HCT116 (cell line): ENCODE measurements around the gene SIK3. TPM values are rescaled to one million over a fixed set of nuclear protein-coding genes. Genes with fewer than 3 reads are reported as not detected.

Experiments used
- ATAC-seq: fragments of 200-7000 bp; cut with Tn5 transposase; 2 replicates; pipeline ENCODE4 v1.9.1; 2020; ENCODE audit warnings: mild to moderate bottlenecking, moderate library complexity
- BruUV-seq: library from RNA; stranded (reverse); fragments of 400-500 nt; replicated peaks from 2 replicates; lab custom pipeline; 2021; lab: Mats Ljungman, UMichigan
- CTCF ChIA-PET: fragments of 300-600 bp; sonication (Branson Sonifier 250); formaldehyde crosslinking; loops from one replicate; lab custom pipeline; 2021; ENCODE audit warnings: antibody characterized with exemption; lab: Charles Lee
- POLR2A ChIA-PET: fragments of 300-600, 350-600 bp; sonication (Branson Sonifier 250); formaldehyde crosslinking; loops from one replicate; lab custom pipeline; 2021; ENCODE audit warnings: antibody characterized with exemption; lab: Charles Lee
- RAD21 ChIA-PET, 2 experiments: fragments of 300-600 bp; sonication (Branson Sonifier 250); formaldehyde crosslinking; loops; one replicate each; lab custom pipeline; 2023; ENCODE audit warnings: low total read pairs in 2 of 2; ENCODE audit not compliant: uncharacterized antibody in 2 of 2, unreplicated experiment in 2 of 2, low non-redundant PET in 1 of 2; lab: Charles Lee
- DNase-seq: peaks from one replicate; pipeline ENCODE4 v3.0.0-alpha.2; 2010; ENCODE audit warnings: low read depth, low spot score
- H2AFZ ChIP-seq: fragments of 200-600 bp; shearing (Covaris generic), sonication (generic); 2 replicates; pipeline ENCODE4 v1.6.1; 2017; ENCODE audit warnings: low read depth, mixed run types, mixed read lengths, antibody characterized with exemption, low read length; ENCODE audit not compliant: poor library complexity, severe bottlenecking
- H3K27ac ChIP-seq: 2 replicates; pipeline ENCODE4 v1.5.1; 2012; ENCODE audit warnings: low read depth, low read length
- H3K27me3 ChIP-seq: fragments of 200-600 bp; sonication (generic); 2 replicates; pipeline ENCODE4 v1.6.1; 2016; ENCODE audit warnings: mixed run types, low read length, mixed read lengths; ENCODE audit not compliant: insufficient read depth
- H3K36me3 ChIP-seq, 2 experiments: fragments of 200-500 bp in 1 of 2; fragments of 200-600 bp in 1 of 2; sonication (Bioruptor generic) in 1 of 2; sonication (generic) in 1 of 2; 2 replicates each; pipeline versions ENCODE4 v1.5.1 to v1.6.1; 2014 to 2016; ENCODE audit warnings: low read length in 2 of 2, inconsistent platforms in 1 of 2, mixed read lengths in 1 of 2, mixed run types in 1 of 2; ENCODE audit not compliant: insufficient read depth in 2 of 2, control insufficient read depth in 1 of 2
- H3K4me1 ChIP-seq, 2 experiments: fragments of 200-600 bp in 1 of 2; sonication (generic) in 1 of 2; 2 replicates each; pipeline versions ENCODE4 v1.5.1 to v1.6.1; 2012 to 2017; ENCODE audit warnings: low read length in 2 of 2, inconsistent platforms in 1 of 2, mild to moderate bottlenecking in 1 of 2, mixed read lengths in 1 of 2, mixed run types in 1 of 2, moderate library complexity in 1 of 2; ENCODE audit not compliant: insufficient read depth in 2 of 2, control insufficient read depth in 1 of 2
- H3K4me2 ChIP-seq: fragments of 200-600 bp; sonication (generic); 2 replicates; pipeline ENCODE4 v1.6.1; 2017; ENCODE audit warnings: mixed run types, low read length, mixed read lengths
- H3K4me3 ChIP-seq, 2 experiments: fragments of 200-600 bp in 1 of 2; sonication (generic) in 1 of 2; replicated peaks in 1 of 2; 2 replicates each; pipeline ENCODE4 v1.5.1; 2011 to 2016; ENCODE audit warnings: low read length in 2 of 2, control low read depth in 1 of 2, low read depth in 1 of 2, mild to moderate bottlenecking in 1 of 2, mixed read lengths in 1 of 2, mixed run types in 1 of 2
- H3K79me2 ChIP-seq: fragments of 200-600 bp; sonication (generic); 2 replicates; pipeline ENCODE4 v1.6.1; 2017; ENCODE audit warnings: mild to moderate bottlenecking, mixed run types, low read length, moderate library complexity, mixed read lengths; ENCODE audit not compliant: insufficient read depth
- H3K9ac ChIP-seq: fragments of 200-600 bp; sonication (generic); 2 replicates; pipeline ENCODE4 v1.6.1; 2016; ENCODE audit warnings: low read length, mixed read lengths
- H3K9me2 ChIP-seq: fragments of 200-600 bp; sonication (generic), shearing (Covaris generic); 2 replicates; pipeline ENCODE4 v1.6.1; 2017; ENCODE audit warnings: mixed run types, mild to moderate bottlenecking, moderate library complexity; ENCODE audit not compliant: insufficient read depth
- H3K9me3 ChIP-seq, 2 experiments: fragments of 200-500 bp in 1 of 2; fragments of 200-600 bp in 1 of 2; sonication (Bioruptor generic) in 1 of 2; sonication (generic) in 1 of 2; 2 replicates each; pipeline ENCODE4 v1.6.1; 2014 to 2017; ENCODE audit warnings: low read length in 2 of 2, mixed read lengths in 2 of 2, inconsistent platforms in 1 of 2, low read depth in 1 of 2, mild to moderate bottlenecking in 1 of 2, mixed run types in 1 of 2, moderate library complexity in 1 of 2; ENCODE audit not compliant: control insufficient read depth in 1 of 2, insufficient read depth in 1 of 2
- H4K20me1 ChIP-seq: fragments of 200-600 bp; sonication (generic), shearing (Covaris generic); 2 replicates; pipeline ENCODE4 v1.6.1; 2017; ENCODE audit warnings: mixed run types, mild to moderate bottlenecking, moderate library complexity; ENCODE audit not compliant: insufficient read depth
- CBX3 ChIP-seq: IDR thresholded peaks from 2 replicates; pipeline ENCODE4 v1.6.1; 2012; ENCODE audit warnings: low read depth
- EZH2 ChIP-seq: fragments of 200-600 bp; sonication (generic); IDR thresholded peaks from 2 replicates; pipeline ENCODE4 v1.6.1; 2017; ENCODE audit warnings: antibody characterized with exemption, mixed run types
- EZH2phosphoT487 ChIP-seq: fragments of 200-600 bp; IDR thresholded peaks from 2 replicates; pipeline ENCODE4 v1.6.1; 2018; ENCODE audit warnings: antibody characterized with exemption, borderline replicate concordance
- FOSL1 ChIP-seq: IDR thresholded peaks from 2 replicates; pipeline ENCODE4 v1.6.1; 2012; ENCODE audit warnings: low read depth
- POLR2AphosphoS5 ChIP-seq: IDR thresholded peaks from 2 replicates; pipeline ENCODE4 v1.6.1; 2011; ENCODE audit warnings: mild to moderate bottlenecking, low read depth, low read length, moderate library complexity
- RAD21 ChIP-seq: IDR thresholded peaks from 2 replicates; pipeline ENCODE4 v1.6.1; 2012; ENCODE audit warnings: low read depth, mild to moderate bottlenecking
- SIN3A ChIP-seq: IDR thresholded peaks from 2 replicates; pipeline ENCODE4 v1.6.1; 2012; ENCODE audit warnings: low read depth
- TCF7L2 ChIP-seq: IDR thresholded peaks from 2 replicates; pipeline ENCODE4 v1.7.0; 2011; ENCODE audit warnings: borderline replicate concordance, inconsistent platforms; ENCODE audit not compliant: insufficient read depth, insufficient read length; ENCODE audit errors: extremely low read depth
- YY1 ChIP-seq: IDR thresholded peaks from 2 replicates; pipeline ENCODE4 v1.6.1; 2011; ENCODE audit warnings: low read length, low read depth, moderate library complexity, mild to moderate bottlenecking; ENCODE audit not compliant: insufficient replicate concordance; ENCODE audit errors: extremely low read depth
- ZFX ChIP-seq: fragments of 450-650 bp; IDR thresholded peaks from 2 replicates; pipeline ENCODE4 v1.6.1; 2017
- ZNF274 ChIP-seq: fragments of 200-500 bp; sonication (Bioruptor generic); IDR thresholded peaks from 2 replicates; pipeline ENCODE4 v1.6.1; 2014; ENCODE audit warnings: mild to moderate bottlenecking, low read depth, low read length, inconsistent platforms
- intact Hi-C: fragments of 100-400 bp; cut with micrococcal nuclease; formaldehyde crosslinking; loops from 2 replicates; pipeline ENCODE4 v1.10.0; 2022
- total RNA-seq: library from RNA; stranded (reverse); gene quantifications from one replicate; pipeline ENCODE4 v1.2.1, GENCODE V29; 2021; ENCODE audit not compliant: unreplicated experiment
- TF ChIP-seq, protein P1 (sequence below): IDR thresholded peaks from 2 replicates; pipeline ENCODE4 v1.6.1; 2012
- TF ChIP-seq, protein P2 (sequence below): IDR thresholded peaks from 2 replicates; pipeline ENCODE4 v1.6.1; 2012
- TF ChIP-seq, protein P3 (sequence below): IDR thresholded peaks from 2 replicates; pipeline ENCODE4 v1.6.1; 2011; ENCODE audit warnings: mild to moderate bottlenecking, low read length, moderate library complexity; ENCODE audit not compliant: insufficient replicate concordance; ENCODE audit errors: extremely low read depth

SIK3 gene
- total RNA-seq, 1 experiment from 2014 or later = 21.0 TPM

DNA sequence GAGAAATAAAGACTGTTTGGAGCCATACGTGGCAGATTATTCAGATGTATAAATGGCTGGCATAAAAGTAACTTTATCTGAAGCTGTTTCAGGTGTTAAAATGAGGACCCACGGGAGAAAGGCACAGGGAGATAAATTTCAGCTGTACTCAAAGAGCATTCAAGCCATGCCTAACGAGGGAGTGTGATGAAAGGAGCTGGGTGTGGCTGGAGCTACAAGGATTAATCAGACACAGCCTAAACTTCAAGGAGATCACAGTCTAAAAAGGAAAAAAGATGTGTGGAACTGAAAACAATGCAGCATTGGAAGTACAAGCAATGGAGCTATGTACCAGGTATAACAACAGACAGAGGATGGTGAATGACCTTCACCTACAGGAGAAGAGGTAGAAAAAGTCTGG lies 140.0 kb downstream of the SIK3 start:
- no peak overlapping the region for H3K27ac ChIP-seq
- no peaks in the 10 kb centered on the region for H3K9me3 ChIP-seq
- no peak overlapping the region for H2AFZ ChIP-seq
- ATAC-seq (no peak; the same call in 1 of the 2 replicates), DNase-seq (no peak)
- H3K9ac ChIP-seq = no peak overlapping the region
- H3K4me1 ChIP-seq = peaks cover 12 to 28% of the 10 kb centered on the region in 2 experiments
- no peak for TF ChIP-seq TCF7L2
- no peak for TF ChIP-seq CBX3
- TF ChIP-seq, protein P1, sequence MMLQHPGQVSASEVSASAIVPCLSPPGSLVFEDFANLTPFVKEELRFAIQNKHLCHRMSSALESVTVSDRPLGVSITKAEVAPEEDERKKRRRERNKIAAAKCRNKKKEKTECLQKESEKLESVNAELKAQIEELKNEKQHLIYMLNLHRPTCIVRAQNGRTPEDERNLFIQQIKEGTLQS = no peak
- TF ChIP-seq, protein P2, sequence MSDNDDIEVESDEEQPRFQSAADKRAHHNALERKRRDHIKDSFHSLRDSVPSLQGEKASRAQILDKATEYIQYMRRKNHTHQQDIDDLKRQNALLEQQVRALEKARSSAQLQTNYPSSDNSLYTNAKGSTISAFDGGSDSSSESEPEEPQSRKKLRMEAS = no peak
- TF ChIP-seq EZH2 = no peak
- no peak for TF ChIP-seq YY1
- no peak for TF ChIP-seq ZFX
- no peak for TF ChIP-seq RAD21
- no peak for TF ChIP-seq ZNF274
- no peak for TF ChIP-seq FOSL1
- no peak for TF ChIP-seq EZH2phosphoT487
- peaks cover 5% of the 10 kb centered on the region; the same call in 1 of the 2 replicates for H4K20me1 ChIP-seq
- H3K9me2 ChIP-seq = no peaks in the 10 kb centered on the region
- 0 out of 2 replicates have a peak overlapping the region, but pooled peaks have one; percentile 4 for H3K4me2 ChIP-seq
- H3K36me3 ChIP-seq = no peaks in the 10 kb centered on the region
- ChIA-PET CTCF (no interaction called here), RAD21 (no interaction called here), POLR2A (interaction anchor here (0.8 kb wide), 1 partner anchor 39 kb away, joined by 5 read pairs; no protein-coding TSS in a partner anchor)
- BruUV-seq = no TSS peak
- intact Hi-C loops = no loop called here
- peaks cover 15% of the 10 kb centered on the region for H3K79me2 ChIP-seq
- no peaks in the 10 kb centered on the region for H3K27me3 ChIP-seq
- H3K4me3 ChIP-seq = no peak overlapping the region

DNA sequence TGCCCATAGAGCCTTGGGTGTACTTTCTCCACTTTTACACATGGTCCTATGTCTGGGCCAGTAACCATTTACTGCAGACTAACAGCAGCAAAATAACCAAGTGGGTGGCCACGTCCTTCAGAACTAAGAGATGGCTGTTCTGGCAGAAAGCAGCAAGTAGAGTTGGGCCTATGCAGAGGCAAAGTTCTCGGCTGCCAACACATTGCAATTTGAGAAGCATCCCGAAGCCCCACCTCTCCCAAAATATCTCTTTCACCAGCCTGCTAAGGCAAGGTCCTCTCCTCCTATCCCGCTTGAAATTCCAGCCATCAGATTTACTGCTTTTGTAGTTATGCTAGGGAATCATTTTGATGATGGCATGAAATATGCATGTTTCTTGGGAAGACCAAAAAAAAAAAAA lies 142.3 kb downstream of the SIK3 start:
- Histone ChIP-seq H3K4me1 (peaks cover 2 to 16% of the 10 kb centered on the region in 2 experiments; a peak in 2 of 4 replicates), H3K36me3 (no peaks in the 10 kb centered on the region), H3K27ac (no peak overlapping the region), H3K9me3 (no peaks in the 10 kb centered on the region), H3K79me2 (peaks cover 9% of the 10 kb centered on the region; the same call in 1 of the 2 replicates), H2AFZ (no peak overlapping the region), H3K9me2 (no peaks in the 10 kb centered on the region), H4K20me1 (peaks cover 5% of the 10 kb centered on the region; the same call in 1 of the 2 replicates), H3K9ac (no peak overlapping the region), H3K4me3 (no peak overlapping the region), H3K4me2 (no peak overlapping the region), H3K27me3 (no peaks in the 10 kb centered on the region)
- POLR2A ChIA-PET = no interaction called here
- intact Hi-C loops = no loop called here
- no peak for ATAC-seq
- CTCF ChIA-PET = no interaction called here
- RAD21 ChIA-PET = no interaction called here
- TSS peak; percentile 14 for BruUV-seq
- no peak for DNase-seq
- no peak for TF ChIP-seq SIN3A
- TF ChIP-seq CBX3 = no peak
- no peak for TF ChIP-seq YY1
- no peak for TF ChIP-seq POLR2AphosphoS5
- TF ChIP-seq, protein P2 = no peak
- TF ChIP-seq ZFX = no peak
- no peak for TF ChIP-seq FOSL1
- no peak for TF ChIP-seq TCF7L2
- TF ChIP-seq, protein P1 = no peak
- TF ChIP-seq, protein P3, sequence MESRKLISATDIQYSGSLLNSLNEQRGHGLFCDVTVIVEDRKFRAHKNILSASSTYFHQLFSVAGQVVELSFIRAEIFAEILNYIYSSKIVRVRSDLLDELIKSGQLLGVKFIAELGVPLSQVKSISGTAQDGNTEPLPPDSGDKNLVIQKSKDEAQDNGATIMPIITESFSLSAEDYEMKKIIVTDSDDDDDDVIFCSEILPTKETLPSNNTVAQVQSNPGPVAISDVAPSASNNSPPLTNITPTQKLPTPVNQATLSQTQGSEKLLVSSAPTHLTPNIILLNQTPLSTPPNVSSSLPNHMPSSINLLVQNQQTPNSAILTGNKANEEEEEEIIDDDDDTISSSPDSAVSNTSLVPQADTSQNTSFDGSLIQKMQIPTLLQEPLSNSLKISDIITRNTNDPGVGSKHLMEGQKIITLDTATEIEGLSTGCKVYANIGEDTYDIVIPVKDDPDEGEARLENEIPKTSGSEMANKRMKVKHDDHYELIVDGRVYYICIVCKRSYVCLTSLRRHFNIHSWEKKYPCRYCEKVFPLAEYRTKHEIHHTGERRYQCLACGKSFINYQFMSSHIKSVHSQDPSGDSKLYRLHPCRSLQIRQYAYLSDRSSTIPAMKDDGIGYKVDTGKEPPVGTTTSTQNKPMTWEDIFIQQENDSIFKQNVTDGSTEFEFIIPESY = no peak
